Measurements from ENCODE around the gene APBA1.

- TF ChIP-seq CTCF (IDR thresholded peaks at IDR 0.05) (no peak), EZH2 (IDR thresholded peaks at IDR 0.05; ENCODE audit: borderline replicate concordance, insufficient read depth, low read depth, low read length, poor library complexity, severe bottlenecking) (no peak)
Observed at GRCh38 chr9:69649566-69650250, 22.5 kb downstream of the APBA1 start.

All from B cell (primary cell).